Caco-2 (cell line): ENCODE data around the gene ZNF384. TPM values are rescaled to one million over a fixed set of nuclear protein-coding genes. Genes with fewer than 3 reads are reported as not detected.

ENCODE experiments used
- BruUV-seq: library from RNA; stranded (reverse); fragments of 400-500 nt; replicated peaks from 2 replicates; lab custom pipeline; 2021; lab: Mats Ljungman, UMichigan
- CTCF ChIA-PET: fragments of 300-600 bp; sonication (Branson Sonifier 250); formaldehyde crosslinking; loops from one replicate; lab custom pipeline; 2022; ENCODE audit warnings: antibody characterized with exemption; lab: Charles Lee
- POLR2A ChIA-PET: fragments of 300-600 bp; sonication (Branson Sonifier 250); formaldehyde crosslinking; loops from one replicate; lab custom pipeline; 2022; ENCODE audit warnings: antibody characterized with exemption; lab: Charles Lee
- DNase-seq, 2 experiments: peaks; one replicate each; pipeline versions ENCODE4 v3.0.0 to v3.0.0-alpha.2; 2020 to 2022
- H3K27me3 ChIP-seq: replicated peaks from 2 replicates; pipeline ENCODE4 v1.6.0; 2011; ENCODE audit warnings: low read length; ENCODE audit not compliant: control insufficient read depth, insufficient read depth
- H3K36me3 ChIP-seq: 2 replicates; pipeline ENCODE4 v1.5.1; 2011; ENCODE audit warnings: low read length; ENCODE audit not compliant: control insufficient read depth, insufficient read depth
- H3K4me1 ChIP-seq: fragments of 250-450 bp; sonication (Bioruptor Pico); 2 replicates; pipeline ENCODE4 v1.5.1; 2020; ENCODE audit warnings: mild to moderate bottlenecking
- H3K4me3 ChIP-seq: 2 replicates; pipeline ENCODE4 v1.5.1; 2011; ENCODE audit warnings: low read depth, mild to moderate bottlenecking, control low read depth, low read length
- H3K9me3 ChIP-seq: fragments of 250-450 bp; sonication (Bioruptor Pico); 2 replicates; pipeline ENCODE4 v1.5.1; 2020; ENCODE audit warnings: mild to moderate bottlenecking, moderate library complexity
- H3K27ac Mint-ChIP-seq: one replicate; pipeline ENCODE4 v1.8.0; 2022; ENCODE audit warnings: mixed read lengths; ENCODE audit not compliant: unreplicated experiment
- H3K27me3 Mint-ChIP-seq: one replicate; pipeline ENCODE4 v1.8.0; 2022; ENCODE audit warnings: mixed read lengths; ENCODE audit not compliant: insufficient read depth, unreplicated experiment
- H3K36me3 Mint-ChIP-seq: one replicate; pipeline ENCODE4 v1.8.0; 2022; ENCODE audit warnings: mild to moderate bottlenecking, mixed read lengths; ENCODE audit not compliant: insufficient read depth, unreplicated experiment
- H3K4me1 Mint-ChIP-seq: one replicate; pipeline ENCODE4 v1.8.0; 2022; ENCODE audit warnings: low read depth, mixed read lengths; ENCODE audit not compliant: unreplicated experiment
- H3K4me3 Mint-ChIP-seq: one replicate; pipeline ENCODE4 v1.8.0; 2022; ENCODE audit warnings: mild to moderate bottlenecking, moderate library complexity, mixed read lengths; ENCODE audit not compliant: unreplicated experiment
- H3K9me3 Mint-ChIP-seq: one replicate; pipeline ENCODE4 v1.8.0; 2022; ENCODE audit warnings: mixed read lengths; ENCODE audit not compliant: unreplicated experiment
- CTCF ChIP-seq, 2 experiments: fragments of 200-600 bp in 1 of 2; IDR thresholded peaks; 1 replicate in 1 of 2; 2 replicates in 1 of 2; pipeline versions ENCODE4 v1.5.1 to v1.8.0; 2011 to 2022; ENCODE audit warnings: antibody characterized with exemption in 1 of 2, control low read depth in 1 of 2, inconsistent platforms in 1 of 2, low read depth in 1 of 2, low read length in 1 of 2, mild to moderate bottlenecking in 1 of 2, moderate library complexity in 1 of 2; ENCODE audit not compliant: insufficient read depth in 1 of 2, severe bottlenecking in 1 of 2, unreplicated experiment in 1 of 2
- intact Hi-C: fragments of 100-400 bp; cut with micrococcal nuclease; formaldehyde crosslinking; loops from one replicate; pipeline ENCODE4 v1.10.0; 2022; ENCODE audit not compliant: unreplicated experiment
- total RNA-seq: library from RNA; stranded (reverse); gene quantifications from 2 replicates; pipeline ENCODE4 v1.2.3, GENCODE V29; 2022

ZNF384 gene
- total RNA-seq, 1 experiment from 2014 or later = 127 TPM

- Mint-ChIP-seq H3K4me1 (no peaks in the 10 kb centered on the region), H3K27me3 (no peaks in the 10 kb centered on the region), H3K27ac (no peak overlapping the region), H3K9me3 (no peaks in the 10 kb centered on the region), H3K4me3 (no peak overlapping the region), H3K36me3 (peaks cover 97% of the 10 kb centered on the region)
- TF ChIP-seq CTCF (IDR thresholded peaks at IDR 0.05; ENCODE audit: insufficient read depth in 1 of 2, low read depth in 1 of 2, low read length in 1 of 2, severe bottlenecking in 1 of 2, unreplicated experiment in 1 of 2) = no peak
- H3K4me1 ChIP-seq = no peaks in the 10 kb centered on the region
- H3K4me3 ChIP-seq = no peak overlapping the region
- POLR2A ChIA-PET = no interaction called here
- BruUV-seq = no TSS peak
- no peaks in the 10 kb centered on the region; the same call in 1 of the 2 replicates for H3K27me3 ChIP-seq
- no peak for DNase-seq
- CTCF ChIA-PET = no interaction called here
- no peaks in the 10 kb centered on the region for H3K9me3 ChIP-seq
- intact Hi-C loops = no loop called here
- peaks cover 10% of the 10 kb centered on the region for H3K36me3 ChIP-seq
Observed at GRCh38 chr12:6672143-6672542, 17.0 kb downstream of the ZNF384 start.

- H3K27me3 Mint-ChIP-seq = no peaks in the 10 kb centered on the region
- Histone ChIP-seq H3K9me3 (no peaks in the 10 kb centered on the region), H3K4me1 (peaks cover 5% of the 10 kb centered on the region; the same call in 1 of the 2 replicates), H3K4me3 (no peak overlapping the region), H3K36me3 (peaks cover 6% of the 10 kb centered on the region), H3K27me3 (no peaks in the 10 kb centered on the region; the same call in 1 of the 2 replicates)
- peak; percentile 66 to 72 for DNase-seq
- peaks cover 6% of the 10 kb centered on the region for H3K4me1 Mint-ChIP-seq
- no peaks in the 10 kb centered on the region for H3K9me3 Mint-ChIP-seq
- intact Hi-C loops = loop anchor here (1.0 to 2.0 kb wide), 3 partner anchors 17 to 111 kb away; no protein-coding TSS in a partner anchor
- BruUV-seq = no TSS peak
- H3K4me3 Mint-ChIP-seq = no peak overlapping the region
- CTCF ChIA-PET = interaction anchor here (1.2 to 1.8 kb wide), 4 partner anchors 17 to 85 kb away, joined by 4 to 10 read pairs (median 7); partner anchors contain the start of genes MLF2 and ZNF384
- H3K27ac Mint-ChIP-seq = no peak overlapping the region
- TF ChIP-seq CTCF (IDR thresholded peaks at IDR 0.05; ENCODE audit: insufficient read depth in 1 of 2, low read depth in 1 of 2, low read length in 1 of 2, severe bottlenecking in 1 of 2, unreplicated experiment in 1 of 2) = peak; percentile 51 to 75
- POLR2A ChIA-PET = interaction anchor here (1.0 to 3.0 kb wide), 2 partner anchors 22 to 56 kb away, joined by 4 to 16 read pairs; partner anchors contain the start of genes COPS7A and ZNF384
- H3K36me3 Mint-ChIP-seq = peaks cover 83% of the 10 kb centered on the region
Observed at GRCh38 chr12:6667559-6668210, 21.5 kb downstream of the ZNF384 start.

GRCh38 chr12:6666211-6666610 lies 23.0 kb downstream of the ZNF384 start:
- DNase-seq = no peak
- no peak for TF ChIP-seq CTCF (IDR thresholded peaks at IDR 0.05; ENCODE audit: insufficient read depth in 1 of 2, low read depth in 1 of 2, low read length in 1 of 2, severe bottlenecking in 1 of 2, unreplicated experiment in 1 of 2)
- no peak overlapping the region for H3K27ac Mint-ChIP-seq
- H3K9me3 Mint-ChIP-seq = no peaks in the 10 kb centered on the region
- ChIA-PET CTCF (interaction anchor here (1.5 to 1.8 kb wide), 2 partner anchors 18 to 87 kb away, joined by 4 to 10 read pairs; partner anchors contain the start of gene MLF2), POLR2A (interaction anchor here (1.0 kb wide), 1 partner anchor 23 kb away, joined by 7 read pairs; the partner anchor contains the start of gene ZNF384)
- H3K4me1 Mint-ChIP-seq = peaks cover 14% of the 10 kb centered on the region
- no peak overlapping the region for H3K4me3 ChIP-seq
- intact Hi-C loops = loop anchor here (2.0 kb wide), 1 partner anchor 113 kb away; no protein-coding TSS in a partner anchor
- no peaks in the 10 kb centered on the region for H3K27me3 ChIP-seq
- H3K36me3 ChIP-seq = peaks cover 4% of the 10 kb centered on the region; the same call in 1 of the 2 replicates
- H3K36me3 Mint-ChIP-seq = peaks cover 69% of the 10 kb centered on the region
- BruUV-seq = no TSS peak
- no peaks in the 10 kb centered on the region for H3K27me3 Mint-ChIP-seq
- H3K4me1 ChIP-seq = peaks cover 12% of the 10 kb centered on the region; the same call in 1 of the 2 replicates
- no peaks in the 10 kb centered on the region for H3K9me3 ChIP-seq
- no peak overlapping the region for H3K4me3 Mint-ChIP-seq
